H1 (cell line): Measurements from ENCODE around the gene FHIT. TPM values are rescaled to one million over a fixed set of nuclear protein-coding genes. Genes with fewer than 3 reads are reported as not detected.

Source experiments
- CTCF ChIA-PET: fragments of 300-600 bp; sonication (Branson Sonifier 250); formaldehyde crosslinking; loops from one replicate; lab custom pipeline; 2021; ENCODE audit not compliant: partially characterized antibody; lab: Charles Lee
- POLR2A ChIA-PET: fragments of 300-600 bp; sonication (Branson Sonifier 250); formaldehyde crosslinking; loops from one replicate; lab custom pipeline; 2021; ENCODE audit warnings: inconsistent platforms; ENCODE audit not compliant: partially characterized antibody; lab: Charles Lee
- DNase-seq, 2 experiments: peaks; one replicate each; pipeline versions ENCODE4 v3.0.0 to v3.0.0-alpha.2; 2010 to 2022; ENCODE audit warnings: low spot score in 2 of 2, low read depth in 1 of 2, mixed read lengths in 1 of 2
- FAIRE-seq: peaks from 2 replicates; lab custom pipeline; 2011; peaks lifted over from hg19 to GRCh38; lab: Jason Lieb, UNC
- H2AFZ ChIP-seq: 2 replicates; pipeline ENCODE4 v1.8.1; 2012; ENCODE audit warnings: low read length, inconsistent platforms
- H2AK5ac ChIP-seq: 2 replicates; pipeline ENCODE4 v1.6.1; 2013; ENCODE audit warnings: low read depth, low read length
- H2BK120ac ChIP-seq: replicated peaks from 2 replicates; pipeline ENCODE3; 2013; ENCODE audit warnings: low read depth, low read length, inconsistent platforms
- H2BK12ac ChIP-seq: 2 replicates; pipeline ENCODE4 v1.6.1; 2013; ENCODE audit warnings: low read depth, low read length
- H2BK15ac ChIP-seq: 2 replicates; pipeline ENCODE4 v1.6.1; 2013; ENCODE audit warnings: low read length
- H2BK20ac ChIP-seq: 2 replicates; pipeline ENCODE4 v1.6.1; 2013; ENCODE audit warnings: low read length
- H2BK5ac ChIP-seq: 2 replicates; pipeline ENCODE4 v1.6.1; 2013; ENCODE audit warnings: low read depth, low read length
- H3K14ac ChIP-seq: 2 replicates; pipeline ENCODE4 v1.6.1; 2013; ENCODE audit warnings: inconsistent platforms; ENCODE audit not compliant: insufficient read length
- H3K18ac ChIP-seq: 2 replicates; pipeline ENCODE4 v1.6.1; 2013; ENCODE audit warnings: low read length; ENCODE audit errors: extremely low read depth
- H3K23ac ChIP-seq: 2 replicates; pipeline ENCODE4 v1.6.1; 2013; ENCODE audit warnings: inconsistent platforms; ENCODE audit not compliant: insufficient read length
- H3K23me2 ChIP-seq: 2 replicates; pipeline ENCODE4 v1.6.1; 2013; ENCODE audit warnings: low read depth, low read length
- H3K27ac ChIP-seq: 2 replicates; pipeline ENCODE4 v1.6.1; 2011; ENCODE audit warnings: low read depth, low read length, inconsistent platforms
- H3K27me3 ChIP-seq, 4 experiments: replicated peaks in 1 of 4; 1 replicate in 1 of 4; 2 replicates in 3 of 4; pipeline versions ENCODE4 v1.6.1 to v1.8.1; 2011 to 2013; ENCODE audit warnings: low read length in 3 of 4, mild to moderate bottlenecking in 3 of 4, inconsistent platforms in 2 of 4, mixed read lengths in 2 of 4, moderate library complexity in 1 of 4; ENCODE audit not compliant: control insufficient read depth in 3 of 4, insufficient read depth in 3 of 4; ENCODE audit errors: extremely low read depth in 1 of 4
- H3K36me3 ChIP-seq, 4 experiments: 2 replicates each; pipeline versions ENCODE4 v1.6.1 to v1.8.1; 2011 to 2013; ENCODE audit warnings: mild to moderate bottlenecking in 4 of 4, low read length in 3 of 4, moderate library complexity in 2 of 4, control low read depth in 1 of 4, inconsistent platforms in 1 of 4; ENCODE audit not compliant: insufficient read depth in 4 of 4, control insufficient read depth in 2 of 4
- H3K4ac ChIP-seq: replicated peaks from 2 replicates; pipeline ENCODE3; 2013; ENCODE audit warnings: low read length, low read depth, mixed read lengths, inconsistent platforms; ENCODE audit not compliant: insufficient read length
- H3K4me1 ChIP-seq, 4 experiments: replicated peaks in 1 of 4; 1 replicate in 1 of 4; 2 replicates in 3 of 4; pipeline versions ENCODE4 v1.6.1 to v1.8.1; 2011 to 2013; ENCODE audit warnings: low read length in 3 of 4, inconsistent platforms in 2 of 4, mixed read lengths in 1 of 4; ENCODE audit not compliant: insufficient read depth in 4 of 4, control insufficient read depth in 3 of 4
- H3K4me2 ChIP-seq, 2 experiments: 2 replicates each; pipeline versions ENCODE4 v1.6.1 to v1.8.1; 2011 to 2013; ENCODE audit warnings: low read depth in 2 of 2, low read length in 2 of 2, control low read depth in 1 of 2, inconsistent platforms in 1 of 2, mild to moderate bottlenecking in 1 of 2; ENCODE audit not compliant: insufficient read depth in 1 of 2
- H3K4me3 ChIP-seq, 4 experiments: fragments of 200-600, 300-600 bp in 1 of 4; sonication (generic), shearing (Covaris generic), sonication (Bioruptor Twin) in 1 of 4; 2 replicates each; pipeline versions ENCODE4 v1.5.1 to v1.8.1; 2011 to 2016; ENCODE audit warnings: low read length in 4 of 4, low read depth in 3 of 4, control low read depth in 2 of 4, inconsistent platforms in 2 of 4, mild to moderate bottlenecking in 2 of 4, mixed read lengths in 1 of 4, moderate library complexity in 1 of 4; ENCODE audit not compliant: insufficient read depth in 2 of 4; ENCODE audit errors: extremely low read depth in 1 of 4
- H3K56ac ChIP-seq: replicated peaks from 2 replicates; pipeline ENCODE3; 2013; ENCODE audit warnings: low read depth, mild to moderate bottlenecking, mixed read lengths, low read length, inconsistent platforms; ENCODE audit not compliant: insufficient read length
- H3K79me1 ChIP-seq: 2 replicates; pipeline ENCODE4 v1.6.1; 2013; ENCODE audit warnings: low read depth, low read length, control low read depth
- H3K79me2 ChIP-seq, 2 experiments: 2 replicates each; pipeline versions ENCODE4 v1.6.1 to v1.8.1; 2012 to 2013; ENCODE audit warnings: low read length in 2 of 2, mild to moderate bottlenecking in 2 of 2, inconsistent platforms in 1 of 2; ENCODE audit not compliant: insufficient read depth in 2 of 2, control insufficient read depth in 1 of 2
- H3K9ac ChIP-seq, 4 experiments: replicated peaks in 1 of 4; 1 replicate in 1 of 4; 2 replicates in 3 of 4; pipeline versions ENCODE4 v1.6.1 to v1.8.1; 2011 to 2013; ENCODE audit warnings: low read depth in 3 of 4, low read length in 3 of 4, control low read depth in 2 of 4, mild to moderate bottlenecking in 2 of 4, moderate library complexity in 2 of 4, inconsistent platforms in 1 of 4; ENCODE audit errors: extremely low read depth in 1 of 4
- H3K9me3 ChIP-seq, 2 experiments: 2 replicates each; pipeline versions ENCODE4 v1.6.1 to v1.8.1; 2012 to 2013; ENCODE audit warnings: mild to moderate bottlenecking in 2 of 2, moderate library complexity in 2 of 2, control low read depth in 1 of 2, inconsistent platforms in 1 of 2, low read depth in 1 of 2, low read length in 1 of 2, mixed read lengths in 1 of 2; ENCODE audit not compliant: insufficient read depth in 2 of 2
- H4K20me1 ChIP-seq, 2 experiments: replicated peaks in 1 of 2; 2 replicates each; pipeline versions ENCODE3 to v1.8.1; 2011 to 2013; ENCODE audit warnings: inconsistent platforms in 2 of 2, low read length in 2 of 2, mild to moderate bottlenecking in 1 of 2; ENCODE audit not compliant: insufficient read depth in 2 of 2, control insufficient read depth in 1 of 2
- H4K5ac ChIP-seq: 2 replicates; pipeline ENCODE4 v1.6.1; 2013; ENCODE audit warnings: low read length, low read depth, mixed read lengths, inconsistent platforms; ENCODE audit not compliant: insufficient read length
- H4K8ac ChIP-seq: 2 replicates; pipeline ENCODE4 v1.8.0; 2013; ENCODE audit warnings: mild to moderate bottlenecking, moderate library complexity, low read length, inconsistent platforms; ENCODE audit not compliant: insufficient read depth; ENCODE audit errors: extremely low read depth
- H4K91ac ChIP-seq: replicated peaks from 2 replicates; pipeline ENCODE3; 2013; ENCODE audit warnings: low read length, mixed read lengths, inconsistent platforms; ENCODE audit not compliant: insufficient read length
- ASH2L ChIP-seq: fragments of 200-600, 300-600 bp; sonication (generic); IDR thresholded peaks from one replicate; pipeline ENCODE4 v1.7.1; 2017; ENCODE audit warnings: low read length
- CBX5 ChIP-seq: fragments of 300-800, 300-1000 bp; sonication (generic); IDR thresholded peaks from 2 replicates; pipeline ENCODE4 v1.7.1; 2016; ENCODE audit warnings: antibody characterized with exemption, low read length, low read depth
- CHD1 ChIP-seq: IDR thresholded peaks from 2 replicates; pipeline ENCODE4 v1.6.1; 2012; ENCODE audit warnings: low read depth, low read length, improper control_type of control experiment
- GABPA ChIP-seq: IDR thresholded peaks from 2 replicates; pipeline ENCODE4 v1.6.1; 2011; ENCODE audit warnings: mild to moderate bottlenecking, low read length, moderate library complexity, borderline replicate concordance; ENCODE audit not compliant: insufficient read depth
- KDM4A ChIP-seq: IDR thresholded peaks from one replicate; pipeline ENCODE4 v1.7.1; 2012; ENCODE audit warnings: low read depth, mild to moderate bottlenecking, moderate library complexity, low read length, inconsistent platforms; ENCODE audit not compliant: severe bottlenecking
- NANOG ChIP-seq: IDR thresholded peaks from 2 replicates; pipeline ENCODE4 v1.6.1; 2011; ENCODE audit warnings: low read length, low read depth, mild to moderate bottlenecking, inconsistent platforms; ENCODE audit not compliant: insufficient read depth, poor library complexity, severe bottlenecking
- RAD21 ChIP-seq, 2 experiments: IDR thresholded peaks in 1 of 2; conservative IDR thresholded peaks in 1 of 2; 2 replicates each; pipeline ENCODE4 v1.6.1; 2011; ENCODE audit warnings: low read depth in 2 of 2, low read length in 2 of 2, improper control_type of control experiment in 1 of 2, inconsistent platforms in 1 of 2, mild to moderate bottlenecking in 1 of 2, moderate library complexity in 1 of 2
- RBBP5 ChIP-seq: IDR thresholded peaks from 2 replicates; pipeline ENCODE4 v1.7.1; 2012; ENCODE audit warnings: low read depth, mild to moderate bottlenecking, inconsistent platforms, low read length, moderate library complexity, borderline replicate concordance
- WGBS, 2 experiments: shearing (Covaris generic) in 1 of 2; methylation state at CpG; one replicate each; pipeline versions ENCODE4 v1.1.6 to v1.1.7; 2013 to 2015; ENCODE audit warnings: low lambda C conversion rate in 2 of 2, mixed read lengths in 2 of 2, inconsistent platforms in 1 of 2, low coverage in 1 of 2, missing lambda C conversion rate in 1 of 2; ENCODE audit not compliant: insufficient replicate concordance in 2 of 2, insufficient coverage in 1 of 2, insufficient read length in 1 of 2; ENCODE audit errors: extremely low coverage in 1 of 2, missing lambda C conversion rate in 1 of 2; 5-methylcytosine and 5-hydroxymethylcytosine counted together
- polyA plus RNA-seq, 7 experiments: library from polyadenylated mRNA; depleted of rRNA in 3 of 7; stranded (reverse) in 5 of 7; unstranded in 2 of 7; fragments of >200 nt in 5 of 7; fragments of 200-250 nt in 2 of 7; gene quantifications; 1 replicate in 5 of 7; 2 replicates in 1 of 7; 4 replicates in 1 of 7; pipeline versions ENCODE4 v1.2.1 to v1.2.3, GENCODE V29; 2011 to 2013; ENCODE audit warnings: missing spikeins in 2 of 7, mixed read lengths in 2 of 7
- total RNA-seq: library from RNA; stranded (reverse); fragmentation: NEBNext Ultra II Directional; extraction: Animal tissue kit (Norgen Biotek cat#: 25700); gene quantifications from 2 replicates; pipeline ENCODE4 v1.2.1, GENCODE V29; 2021

FHIT gene
- total and polyA plus RNA-seq, 2 of the 8 experiments (the other 6 are each of a cell fraction or from before 2014, with no cell fraction given): 1.2 to 3.2 TPM

GRCh38 chr3:59788801-59789200, 1462.5 kb downstream of the FHIT start:
- Histone ChIP-seq H3K27ac (no peak overlapping the region), H3K79me1 (no peaks in the 10 kb centered on the region), H3K23me2 (no peaks in the 10 kb centered on the region), H3K27me3 (no peaks in the 10 kb centered on the region), H4K91ac (no peak overlapping the region), H2BK20ac (no peak overlapping the region), H3K4me1 (peaks cover 0 to 4% (median 1%) of the 10 kb centered on the region in 4 experiments; a peak in 1 of 7 replicates), H3K18ac (no peak overlapping the region), H3K4ac (no peak overlapping the region), H3K4me2 (no peak overlapping the region), H3K56ac (no peak overlapping the region), H2BK15ac (no peak overlapping the region), H3K79me2 (no peaks in the 10 kb centered on the region), H3K36me3 (no peaks in the 10 kb centered on the region), H4K5ac (no peak overlapping the region), H3K23ac (no peak overlapping the region), H3K14ac (no peak overlapping the region), H4K8ac (no peak overlapping the region), H4K20me1 (no peaks in the 10 kb centered on the region), H2AFZ (no peak overlapping the region), H2BK5ac (no peak overlapping the region), H2AK5ac (no peak overlapping the region), H3K4me3 (no peak overlapping the region), H2BK12ac (no peak overlapping the region), H2BK120ac (no peak overlapping the region), H3K9ac (no peak overlapping the region), H3K9me3 (no peaks in the 10 kb centered on the region)
- WGBS, 2 experiments: 91% methylated on average over 4 of the region's 4 CpGs; no CpG with 5 or more reads in 1 of the 2 experiments
- DNase-seq (no peak), FAIRE-seq (no peak)
- ChIA-PET CTCF (interaction anchor here (0.8 kb wide), 1 partner anchor 16 kb away, joined by 3 read pairs; no protein-coding TSS in a partner anchor), POLR2A (no interaction called here)
- TF ChIP-seq CBX5 (no peak), GABPA (no peak), RAD21 (IDR thresholded peaks at IDR 0.05 in 1 of 2, conservative IDR thresholded peaks at IDR 0.05 in 1 of 2; ENCODE audit: low read depth in 2 of 2, low read length in 2 of 2) (no peak), ASH2L (no peak), KDM4A (no peak), RBBP5 (no peak), CHD1 (no peak), NANOG (no peak)
